GM12891 (cell line): ENCODE measurements around the gene NCBP2.
"Not testable (repeated sequence)": the region's sequence is repeated elsewhere in the genome, so short reads cannot be mapped to it uniquely, and the experiment has no call there.

Source experiments
- POLR2A ChIP-seq: IDR thresholded peaks from 2 replicates; pipeline ENCODE4 v1.6.1; 2011; ENCODE audit warnings: low read depth, low read length, control low read depth
- POLR2AphosphoS5 ChIP-seq: IDR thresholded peaks from 2 replicates; pipeline ENCODE4 v1.6.1; 2011; ENCODE audit warnings: low read depth, low read length, control low read depth
- POU2F2 ChIP-seq: IDR thresholded peaks from 2 replicates; pipeline ENCODE4 v1.6.1; 2011; ENCODE audit warnings: low read depth, mild to moderate bottlenecking, control low read depth, low read length, moderate library complexity
- TAF1 ChIP-seq: IDR thresholded peaks from 2 replicates; pipeline ENCODE4 v1.6.1; 2011; ENCODE audit warnings: low read depth, low read length, control low read depth

GRCh38 chr3:196944037-196944790 lies 1.9 kb upstream of the NCBP2 start:
- not testable (repeated sequence) for TF ChIP-seq POLR2A, POLR2AphosphoS5, TAF1, POU2F2
